GF-D8 (cell line): ENCODE data around the gene TARP.
"Not testable (repeated sequence)": the region's sequence is repeated elsewhere in the genome, so short reads cannot be mapped to it uniquely, and the experiment has no call there.

ENCODE experiments used
- DNase-seq: peaks from one replicate; lab custom pipeline; 2025; lab: John Stamatoyannopoulos, UW

TARP gene

GRCh38 chr7:38299275-38299931, 26.0 kb upstream of the TARP start:
- no peak for DNase-seq

- no peak for DNase-seq
Observed at GRCh38 chr7:38296059-38296857, 22.8 kb upstream of the TARP start.

GRCh38 chr7:38294926-38295325, 21.5 kb upstream of the TARP start:
- DNase-seq: no peak

GRCh38 chr7:38292442-38292841, 19.0 kb upstream of the TARP start:
- no peak for DNase-seq

- no peak for DNase-seq
Observed at GRCh38 chr7:38291650-38292049, 18.2 kb upstream of the TARP start.

- no peak for DNase-seq
Observed at GRCh38 chr7:38291117-38291647, 17.7 kb upstream of the TARP start.

GRCh38 chr7:38284553-38284952, 11.1 kb upstream of the TARP start:
- no peak for DNase-seq

- no peak for DNase-seq
Observed at GRCh38 chr7:38283809-38284208, 10.4 kb upstream of the TARP start.

- no peak for DNase-seq
Observed at GRCh38 chr7:38283107-38283506, 9.7 kb upstream of the TARP start.

GRCh38 chr7:38282081-38282480, 8.6 kb upstream of the TARP start:
- DNase-seq: peak; percentile 42

- DNase-seq: no peak
Observed at GRCh38 chr7:38281266-38281665, 7.8 kb upstream of the TARP start.

GRCh38 chr7:38280707-38281106, 7.3 kb upstream of the TARP start:
- no peak for DNase-seq

- DNase-seq: no peak
Observed at GRCh38 chr7:38280000-38280399, 6.6 kb upstream of the TARP start.

GRCh38 chr7:38276096-38276877, 2.9 kb upstream of the TARP start:
- DNase-seq: peak; percentile 99

GRCh38 chr7:38274927-38275620, 1.6 kb upstream of the TARP start:
- peak; percentile 56 for DNase-seq

GRCh38 chr7:38274486-38274885, 1.1 kb upstream of the TARP start:
- peak; percentile 54 for DNase-seq

- not testable (repeated sequence) for DNase-seq
Observed at GRCh38 chr7:38270405-38270804, 3.0 kb downstream of the TARP start.

- not testable (repeated sequence) for DNase-seq
Observed at GRCh38 chr7:38269704-38270346, 3.6 kb downstream of the TARP start.

- not testable (repeated sequence) for DNase-seq
Observed at GRCh38 chr7:38265958-38266357, 7.5 kb downstream of the TARP start.

GRCh38 chr7:38264602-38265001, 8.8 kb downstream of the TARP start:
- DNase-seq: not testable (repeated sequence)

- not testable (repeated sequence) for DNase-seq
Observed at GRCh38 chr7:38263274-38263673, 10.2 kb downstream of the TARP start.
